ENCODE measurements around the gene SORBS2.

GRCh38 chr4:185542626-185543315 lies 269.2 kb downstream of the SORBS2 start:
- no peak for TF ChIP-seq TAF1 (IDR thresholded peaks at IDR 0.05; ENCODE audit: low read depth, low read length)
- no peak for TF ChIP-seq POLR2A (IDR thresholded peaks at IDR 0.05; ENCODE audit: low read depth, low read length)
- TF ChIP-seq POLR2AphosphoS5 (IDR thresholded peaks at IDR 0.05; ENCODE audit: low read depth, low read length), result no peak

All from GM12891 (cell line).